Tibial nerve (tissue), 3 donors: ENCODE measurements around the gene TIE1.

ENCODE experiments used
- POLR2A ChIP-seq, 2 donors: fragments of 450-650 bp; IDR thresholded peaks; one replicate each; pipeline ENCODE4 v1.6.1; 2017; ENCODE audit warnings: antibody characterized with exemption in 2 of 2, mild to moderate bottlenecking in 2 of 2, moderate library complexity in 2 of 2
- TF ChIP-seq, protein P1 (sequence below), 5 experiments: fragments of 200-600 bp in 3 of 5; fragments of 450-650 bp in 2 of 5; sonication (generic) in 3 of 5; IDR thresholded peaks; one replicate each; pipeline ENCODE4 v1.5.1; 2016 to 2019; ENCODE audit warnings: antibody characterized with exemption in 5 of 5, mild to moderate bottlenecking in 3 of 5, moderate library complexity in 2 of 5

DNA sequence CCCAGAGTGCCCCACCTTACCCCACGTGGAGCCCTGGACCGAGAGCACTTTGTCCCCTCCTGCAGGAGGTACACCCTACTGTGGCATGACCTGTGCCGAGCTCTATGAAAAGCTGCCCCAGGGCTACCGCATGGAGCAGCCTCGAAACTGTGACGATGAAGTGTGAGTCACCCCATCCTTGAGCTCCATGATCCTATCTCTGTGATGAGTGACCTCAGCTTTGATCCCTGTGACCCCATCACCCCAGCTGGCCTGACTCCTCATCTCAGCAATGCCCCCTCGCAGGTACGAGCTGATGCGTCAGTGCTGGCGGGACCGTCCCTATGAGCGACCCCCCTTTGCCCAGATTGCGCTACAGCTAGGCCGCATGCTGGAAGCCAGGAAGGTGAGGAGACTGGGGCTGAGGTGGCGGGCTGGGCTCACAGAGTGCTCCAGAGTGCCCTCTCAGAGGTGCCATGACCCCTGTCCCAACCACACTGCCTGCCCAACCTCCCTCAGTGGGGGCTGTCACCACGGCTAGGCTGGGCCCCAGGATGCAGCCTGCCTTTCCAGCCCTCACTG is 20.6 kb downstream of the TIE1 start:
- no peak for TF ChIP-seq POLR2A (IDR thresholded peaks at IDR 0.05)
- TF ChIP-seq, protein P1, sequence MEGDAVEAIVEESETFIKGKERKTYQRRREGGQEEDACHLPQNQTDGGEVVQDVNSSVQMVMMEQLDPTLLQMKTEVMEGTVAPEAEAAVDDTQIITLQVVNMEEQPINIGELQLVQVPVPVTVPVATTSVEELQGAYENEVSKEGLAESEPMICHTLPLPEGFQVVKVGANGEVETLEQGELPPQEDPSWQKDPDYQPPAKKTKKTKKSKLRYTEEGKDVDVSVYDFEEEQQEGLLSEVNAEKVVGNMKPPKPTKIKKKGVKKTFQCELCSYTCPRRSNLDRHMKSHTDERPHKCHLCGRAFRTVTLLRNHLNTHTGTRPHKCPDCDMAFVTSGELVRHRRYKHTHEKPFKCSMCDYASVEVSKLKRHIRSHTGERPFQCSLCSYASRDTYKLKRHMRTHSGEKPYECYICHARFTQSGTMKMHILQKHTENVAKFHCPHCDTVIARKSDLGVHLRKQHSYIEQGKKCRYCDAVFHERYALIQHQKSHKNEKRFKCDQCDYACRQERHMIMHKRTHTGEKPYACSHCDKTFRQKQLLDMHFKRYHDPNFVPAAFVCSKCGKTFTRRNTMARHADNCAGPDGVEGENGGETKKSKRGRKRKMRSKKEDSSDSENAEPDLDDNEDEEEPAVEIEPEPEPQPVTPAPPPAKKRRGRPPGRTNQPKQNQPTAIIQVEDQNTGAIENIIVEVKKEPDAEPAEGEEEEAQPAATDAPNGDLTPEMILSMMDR (IDR thresholded peaks at IDR 0.05): no peak
